ENCODE results near the gene KCNJ2.

Gene KCNJ2

DNA sequence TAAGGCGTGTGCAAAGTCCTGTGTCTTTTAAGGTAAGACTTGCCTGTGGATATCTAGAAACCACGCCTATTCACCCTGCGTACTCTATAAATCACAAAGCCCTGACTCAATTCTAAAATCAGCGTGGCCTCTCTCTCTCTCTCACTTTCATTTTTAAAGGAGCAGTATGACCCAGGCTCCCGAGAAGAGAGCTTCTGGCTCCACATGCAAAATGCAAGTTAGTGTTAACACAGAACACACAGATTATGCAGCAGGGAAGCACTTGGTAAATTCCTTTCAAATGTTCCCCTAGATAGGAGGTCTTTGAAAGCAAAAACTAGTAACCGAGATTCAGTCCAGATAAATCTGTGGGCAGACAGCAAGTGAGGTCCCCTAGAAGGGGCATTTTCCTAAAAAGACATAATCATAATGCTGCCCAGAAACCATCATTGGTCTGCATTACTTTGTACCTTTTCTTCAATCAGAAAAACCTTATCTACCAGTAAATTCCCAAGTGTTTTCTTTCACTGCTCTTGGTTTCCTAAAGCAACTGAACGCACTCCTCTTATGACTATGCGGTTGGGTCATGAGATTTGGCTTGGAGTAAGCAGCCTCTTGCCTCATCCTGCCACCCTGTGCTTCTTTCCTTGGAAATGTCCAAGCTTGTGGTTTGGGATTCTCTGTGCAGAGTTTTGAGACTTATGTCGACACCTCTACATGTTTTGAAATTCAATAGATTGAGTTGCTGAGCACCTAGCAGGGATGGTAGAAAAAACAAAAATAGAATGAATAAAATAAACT, 31.7 kb upstream of the KCNJ2 start:
- no peak for TF ChIP-seq GATA2 (IDR thresholded peaks at IDR 0.05; ENCODE audit: low read depth, low read length)
- TF ChIP-seq GATA3 (IDR thresholded peaks at IDR 0.05; ENCODE audit: low read depth, low read length) = no peak

DNA sequence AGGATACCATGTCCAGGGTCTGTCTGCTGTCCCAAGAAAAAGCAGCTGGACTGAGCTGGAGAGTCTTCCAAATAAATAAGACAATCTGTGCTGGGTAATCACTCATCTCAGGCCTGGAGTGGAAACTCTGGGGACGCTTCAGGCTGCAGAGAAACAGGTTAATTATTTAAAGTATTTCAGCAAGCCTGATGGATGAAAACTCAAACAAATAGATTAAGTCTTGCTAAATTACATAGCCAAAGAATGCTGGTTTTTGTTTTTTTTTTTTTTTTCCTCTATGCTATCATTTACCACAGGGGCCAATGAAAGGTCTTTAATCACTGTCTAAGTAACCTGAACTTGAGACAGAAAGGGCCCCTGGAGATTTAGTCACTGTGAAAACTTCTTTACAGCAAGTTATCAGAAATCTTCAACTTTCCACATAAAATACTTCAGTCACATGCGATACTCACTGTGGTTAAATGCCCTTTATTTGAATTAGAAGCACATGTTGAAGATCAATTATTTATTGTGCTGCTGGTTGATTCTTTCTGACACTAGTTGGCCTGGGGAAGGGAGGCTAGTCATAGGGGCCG, 31.0 kb upstream of the KCNJ2 start:
- TF ChIP-seq GATA3 (IDR thresholded peaks at IDR 0.05; ENCODE audit: low read depth, low read length) (no peak), GATA2 (IDR thresholded peaks at IDR 0.05; ENCODE audit: low read depth, low read length) (no peak)

DNA sequence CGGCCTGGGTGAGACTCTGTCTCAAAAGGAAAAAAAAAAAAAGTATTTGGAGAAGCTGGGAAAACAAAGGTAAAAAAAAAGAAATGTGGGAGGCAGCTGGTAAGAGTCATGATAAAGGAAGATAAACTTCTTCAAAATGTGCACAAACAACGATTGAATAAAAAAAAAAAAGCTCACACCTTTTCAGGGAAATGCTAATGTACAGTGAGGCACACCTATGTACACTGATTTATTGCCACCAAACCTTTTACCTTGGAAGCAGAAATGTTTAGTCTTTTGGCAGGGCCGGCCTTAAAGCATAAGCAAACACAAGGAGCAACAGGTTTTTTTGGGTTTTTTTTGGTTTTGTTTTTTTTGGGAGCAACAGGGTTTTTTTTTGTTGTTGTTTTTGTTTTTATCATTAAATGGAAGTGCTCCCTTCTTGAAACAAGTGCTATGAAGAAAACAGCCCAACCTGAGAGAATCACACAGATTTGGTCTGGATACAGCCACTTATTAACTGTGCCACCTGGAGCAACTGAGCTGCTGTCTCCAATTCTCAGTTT, 29.8 kb upstream of the KCNJ2 start:
- no peak for TF ChIP-seq GATA2 (IDR thresholded peaks at IDR 0.05; ENCODE audit: low read depth, low read length)
- no peak for TF ChIP-seq GATA3 (IDR thresholded peaks at IDR 0.05; ENCODE audit: low read depth, low read length)

DNA sequence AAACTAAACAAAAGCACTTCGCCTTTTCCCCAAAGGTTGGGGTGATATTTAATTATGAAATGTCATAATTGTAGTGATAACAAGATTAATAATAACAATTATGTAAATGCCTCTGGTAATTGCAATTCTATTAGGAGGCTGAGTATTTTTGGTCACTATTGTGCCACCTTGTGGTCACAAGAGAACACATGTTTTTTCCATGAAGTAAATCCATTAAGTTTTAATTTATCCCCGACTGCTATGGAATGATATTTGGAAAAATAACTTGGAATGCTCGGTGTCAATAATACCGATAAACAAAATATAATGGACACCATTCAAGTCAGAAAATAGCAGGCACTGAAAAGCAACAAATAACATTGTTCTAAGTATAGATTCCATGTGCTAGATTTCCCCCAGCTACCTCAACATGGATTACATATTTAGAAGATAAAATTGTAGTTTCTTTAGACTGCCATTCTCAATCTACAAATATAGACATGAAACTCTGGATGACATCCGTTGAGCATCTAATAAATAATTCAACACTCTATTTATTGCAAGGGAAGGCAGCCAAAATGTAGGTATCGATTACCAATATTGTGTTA, 25.0 kb upstream of the KCNJ2 start:
- no peak for TF ChIP-seq GATA2 (IDR thresholded peaks at IDR 0.05; ENCODE audit: low read depth, low read length)
- no peak for TF ChIP-seq GATA3 (IDR thresholded peaks at IDR 0.05; ENCODE audit: low read depth, low read length)

DNA sequence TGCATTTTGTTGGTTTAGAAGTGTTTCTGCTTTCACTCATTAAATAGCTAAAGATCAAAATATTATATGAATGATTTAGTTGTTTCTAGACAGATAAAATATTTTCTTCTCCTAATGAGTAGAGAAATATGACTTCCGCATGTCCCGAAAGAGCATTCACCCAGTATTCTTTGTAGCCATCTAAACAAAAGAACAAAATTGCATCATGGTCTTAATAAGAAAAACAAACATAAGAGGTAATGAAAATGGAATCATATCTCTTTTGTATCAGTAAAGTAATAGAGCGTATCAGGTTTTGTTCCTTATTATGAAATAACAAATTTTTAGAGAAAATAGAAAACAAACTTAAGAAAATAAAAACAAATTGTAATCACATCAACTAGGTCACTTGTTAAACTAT, 16.1 kb upstream of the KCNJ2 start:
- TF ChIP-seq GATA2 (IDR thresholded peaks at IDR 0.05; ENCODE audit: low read depth, low read length) = no peak
- no peak for TF ChIP-seq GATA3 (IDR thresholded peaks at IDR 0.05; ENCODE audit: low read depth, low read length)

DNA sequence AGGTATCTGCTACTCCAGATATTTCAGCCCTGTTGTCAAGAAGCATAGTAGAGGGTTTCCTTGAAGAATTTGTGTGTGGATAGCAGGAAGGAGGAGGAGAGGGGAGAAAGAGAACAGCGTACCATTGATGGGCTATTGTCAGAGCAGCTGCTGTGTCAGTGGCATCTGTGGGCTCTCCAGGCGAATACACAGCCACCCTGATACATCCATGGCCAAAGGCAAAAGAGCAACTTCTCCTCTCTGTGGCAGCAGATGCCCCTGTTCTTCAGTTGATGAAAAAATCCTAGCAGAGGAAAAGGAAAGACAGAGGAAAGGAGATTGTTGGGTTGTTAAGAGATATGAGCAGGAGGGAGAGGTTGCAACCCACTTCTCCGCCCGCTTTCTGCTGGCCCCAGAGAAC, 12.2 kb upstream of the KCNJ2 start:
- TF ChIP-seq GATA2 (IDR thresholded peaks at IDR 0.05; ENCODE audit: low read depth, low read length) (no peak), GATA3 (IDR thresholded peaks at IDR 0.05; ENCODE audit: low read depth, low read length) (no peak)

DNA sequence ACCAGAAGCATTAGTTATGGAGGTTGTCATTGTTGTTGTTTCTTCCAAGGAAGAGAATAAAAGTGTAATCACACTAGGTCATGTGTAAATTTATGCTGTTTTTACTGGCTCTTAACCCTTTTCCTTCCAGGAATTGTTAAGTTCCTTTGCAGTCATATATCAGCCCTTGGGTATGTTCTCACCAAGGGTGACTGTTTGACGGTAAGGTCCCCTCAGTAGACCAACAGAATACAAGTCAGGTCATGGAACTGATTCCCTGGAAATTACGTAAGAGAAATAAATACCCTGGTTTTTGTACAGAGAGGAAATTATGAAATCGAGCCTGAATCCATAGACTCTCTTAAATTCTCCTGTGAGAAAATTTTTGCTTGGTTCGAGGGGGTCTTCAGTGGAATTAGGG, 11.2 kb upstream of the KCNJ2 start:
- TF ChIP-seq GATA2 (IDR thresholded peaks at IDR 0.05; ENCODE audit: low read depth, low read length) = no peak
- no peak for TF ChIP-seq GATA3 (IDR thresholded peaks at IDR 0.05; ENCODE audit: low read depth, low read length)

DNA sequence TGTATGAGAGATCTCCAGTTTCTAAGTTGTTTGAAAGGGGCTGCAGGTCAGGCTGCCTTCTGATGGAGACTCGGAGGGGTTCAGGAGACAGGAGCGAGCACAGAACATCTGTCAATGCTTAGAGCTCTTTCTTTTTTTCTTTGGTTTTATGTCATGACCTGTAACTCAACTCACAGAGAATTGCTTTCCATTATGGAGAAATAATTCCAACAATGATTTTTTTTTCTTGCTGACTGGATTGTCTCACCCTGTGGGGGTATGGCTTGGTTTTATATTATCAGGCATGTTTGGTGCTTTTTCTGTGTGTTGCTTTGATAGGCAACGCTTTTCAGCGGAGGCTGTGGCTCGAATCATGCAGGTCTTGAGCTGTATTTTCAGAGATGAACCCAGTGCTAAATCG, 10.7 kb upstream of the KCNJ2 start:
- no peak for TF ChIP-seq GATA3 (IDR thresholded peaks at IDR 0.05; ENCODE audit: low read depth, low read length)
- TF ChIP-seq GATA2 (IDR thresholded peaks at IDR 0.05; ENCODE audit: low read depth, low read length) = no peak

DNA sequence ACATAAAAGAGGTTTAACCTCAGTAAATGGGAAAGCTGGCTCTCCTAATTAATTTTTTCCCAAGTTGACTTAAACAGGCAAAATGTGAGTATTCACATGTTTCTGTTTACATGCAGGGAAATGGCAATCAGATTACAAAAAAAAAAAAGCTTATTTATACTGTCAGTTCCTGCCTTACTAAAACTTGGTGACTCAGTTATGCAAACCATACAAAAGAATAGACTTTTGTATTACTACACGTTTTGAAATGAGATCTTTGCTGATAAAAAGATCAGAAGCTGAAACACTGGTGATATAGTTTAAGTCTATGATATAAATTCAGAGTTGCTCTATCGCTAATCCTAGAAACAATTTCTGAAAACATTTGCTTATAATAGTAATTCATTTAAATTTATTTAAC, 9.4 kb upstream of the KCNJ2 start:
- no peak for TF ChIP-seq GATA3 (IDR thresholded peaks at IDR 0.05; ENCODE audit: low read depth, low read length)
- no peak for TF ChIP-seq GATA2 (IDR thresholded peaks at IDR 0.05; ENCODE audit: low read depth, low read length)

DNA sequence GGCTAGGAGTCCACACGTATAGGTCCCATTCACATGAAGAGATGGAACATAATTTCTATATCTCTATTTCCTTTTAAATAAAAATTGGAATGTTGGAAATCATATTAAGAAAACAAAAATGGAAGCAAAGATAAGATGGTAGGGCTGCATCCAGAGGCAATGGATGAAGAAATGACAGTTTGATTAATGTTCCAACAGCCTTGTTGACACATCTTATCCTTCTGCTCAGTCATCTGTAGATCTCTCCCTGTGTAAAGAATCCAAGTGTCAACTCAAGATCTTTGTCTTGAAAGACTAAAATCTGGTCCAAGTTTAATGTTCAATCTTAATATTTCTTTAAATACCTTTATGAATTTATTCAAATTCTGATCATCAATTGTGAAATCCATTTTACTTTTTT, 7.8 kb upstream of the KCNJ2 start:
- no peak for TF ChIP-seq GATA2 (IDR thresholded peaks at IDR 0.05; ENCODE audit: low read depth, low read length)
- no peak for TF ChIP-seq GATA3 (IDR thresholded peaks at IDR 0.05; ENCODE audit: low read depth, low read length)

DNA sequence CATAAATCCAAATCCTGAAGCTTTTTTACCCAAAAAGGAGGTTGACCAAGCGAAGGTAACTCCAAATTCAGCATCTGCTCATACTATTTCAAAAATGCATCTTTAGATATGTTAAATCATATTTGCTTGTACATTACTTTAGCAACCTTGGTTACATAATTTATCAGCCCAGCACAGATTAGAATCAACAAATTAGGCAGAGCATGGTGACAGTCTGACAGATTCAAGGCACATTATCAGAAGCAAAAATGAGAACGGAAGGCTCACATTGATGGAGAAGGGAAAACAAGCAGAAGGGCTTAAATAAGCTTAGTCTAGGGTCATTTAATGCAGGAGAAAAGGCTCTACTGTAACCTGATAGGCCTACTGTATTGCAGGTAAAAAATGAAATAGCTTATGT, 3.9 kb upstream of the KCNJ2 start:
- TF ChIP-seq GATA3 (IDR thresholded peaks at IDR 0.05; ENCODE audit: low read depth, low read length) (peak; percentile 42; the same call in 1 of the 2 replicates), GATA2 (IDR thresholded peaks at IDR 0.05; ENCODE audit: low read depth, low read length) (peak; percentile 59; the same call in 1 of the 2 replicates)

DNA sequence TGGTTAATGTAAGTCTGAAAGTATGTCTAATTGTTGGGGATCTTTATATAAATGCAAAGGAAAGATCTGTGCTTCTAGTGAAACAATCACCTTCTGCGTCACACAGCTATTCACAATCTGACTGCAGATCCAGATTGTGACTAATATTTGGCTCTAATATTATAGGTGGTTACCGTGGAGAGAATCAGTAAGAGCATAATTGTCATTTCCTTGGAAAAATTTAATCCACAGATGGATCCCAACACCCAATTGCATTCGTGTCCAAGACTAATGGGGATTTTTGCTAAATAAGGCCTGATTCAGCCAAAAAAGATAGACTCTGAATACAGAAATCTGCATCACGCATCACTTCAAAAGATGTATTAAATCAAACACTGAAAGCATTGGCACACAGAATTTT, 2.7 kb upstream of the KCNJ2 start:
- no peak for TF ChIP-seq GATA3 (IDR thresholded peaks at IDR 0.05; ENCODE audit: low read depth, low read length)
- no peak for TF ChIP-seq GATA2 (IDR thresholded peaks at IDR 0.05; ENCODE audit: low read depth, low read length)

DNA sequence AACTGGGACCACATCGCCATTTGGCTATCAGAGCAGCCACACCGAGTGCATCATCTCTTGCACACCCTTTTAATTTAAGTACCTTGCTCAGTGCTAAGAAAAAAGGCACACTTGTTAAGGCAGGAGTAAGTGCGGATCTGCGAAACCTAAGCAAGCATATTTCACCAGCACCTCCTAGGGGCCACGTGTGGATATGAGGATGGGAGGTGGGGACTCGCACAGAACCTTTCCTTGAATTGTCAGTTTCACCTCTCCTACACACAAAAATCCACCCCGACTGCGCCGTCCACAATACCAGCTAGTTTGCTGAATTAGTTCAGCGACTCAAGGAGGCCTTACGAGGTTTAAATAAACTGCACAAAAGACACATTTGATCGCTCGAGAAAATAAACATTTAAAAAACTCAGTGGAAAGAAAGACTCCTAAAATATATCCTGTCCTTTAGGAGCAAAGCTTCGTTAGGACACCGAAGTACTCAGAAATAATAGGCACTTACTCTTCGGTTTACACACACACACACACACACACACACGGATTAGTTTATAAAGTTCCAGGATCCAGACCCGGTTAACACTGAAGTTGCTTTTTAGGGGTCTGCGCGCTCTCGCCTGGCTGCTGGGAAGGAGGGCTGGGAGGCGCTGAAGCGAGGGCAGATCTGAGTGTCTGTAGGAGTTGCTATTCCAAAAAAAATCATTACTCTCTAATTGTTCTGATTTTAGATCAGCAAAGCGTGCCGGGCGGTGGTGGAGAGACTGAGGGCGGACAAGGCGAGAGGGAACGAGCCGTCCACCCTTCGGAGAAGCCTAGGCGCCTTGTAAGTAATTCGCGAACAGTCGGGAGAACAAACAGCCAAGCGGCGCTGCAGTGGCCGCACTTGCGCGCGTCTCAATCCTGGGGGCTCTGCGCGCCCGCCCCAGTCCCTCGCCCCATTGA, 1.0 kb upstream of the KCNJ2 start:
- no peak for TF ChIP-seq GATA3 (IDR thresholded peaks at IDR 0.05; ENCODE audit: low read depth, low read length)
- no peak for TF ChIP-seq GATA2 (IDR thresholded peaks at IDR 0.05; ENCODE audit: low read depth, low read length)

Measured in SH-SY5Y (cell line).